Inflammatory macrophage treated with lipopolysaccharide for 1 hour (primary cell): Measurements from ENCODE around the gene ABCC11.
A peak's percentile ranks its signal among the peaks of the same experiment; 100 is the strongest.

Experiments used
- DNase-seq, 2 donors: peaks; one replicate each; pipeline ENCODE4 v3.0.0-alpha.2; 2020 to 2022

ABCC11 gene

DNA sequence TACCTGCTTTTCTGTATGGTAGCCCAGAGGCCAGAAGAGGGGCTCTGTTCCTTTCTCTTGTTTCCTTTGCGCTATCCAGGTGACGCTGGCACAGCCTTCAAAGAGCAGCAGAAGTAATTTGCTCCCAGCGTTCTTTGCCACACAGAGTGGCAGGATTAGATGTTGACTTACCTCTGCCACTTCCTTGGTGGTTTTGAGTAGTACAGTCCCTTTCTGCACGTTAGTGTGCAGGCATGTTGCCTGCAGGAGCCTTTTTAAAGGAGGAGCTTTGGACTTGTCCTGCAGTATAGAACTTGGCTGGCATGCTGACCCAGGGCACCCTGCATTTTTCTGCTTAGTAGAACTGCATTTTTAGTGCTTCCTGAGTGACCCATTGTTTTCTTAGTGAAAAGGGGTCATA is at the start of gene ABCC11:
TSS of gene ABCC11 (minus strand) at position 229 of the 400 bp plus-strand sequence. CDS start 15,618 bp downstream, outside the sequence.
- no peak for DNase-seq

DNA sequence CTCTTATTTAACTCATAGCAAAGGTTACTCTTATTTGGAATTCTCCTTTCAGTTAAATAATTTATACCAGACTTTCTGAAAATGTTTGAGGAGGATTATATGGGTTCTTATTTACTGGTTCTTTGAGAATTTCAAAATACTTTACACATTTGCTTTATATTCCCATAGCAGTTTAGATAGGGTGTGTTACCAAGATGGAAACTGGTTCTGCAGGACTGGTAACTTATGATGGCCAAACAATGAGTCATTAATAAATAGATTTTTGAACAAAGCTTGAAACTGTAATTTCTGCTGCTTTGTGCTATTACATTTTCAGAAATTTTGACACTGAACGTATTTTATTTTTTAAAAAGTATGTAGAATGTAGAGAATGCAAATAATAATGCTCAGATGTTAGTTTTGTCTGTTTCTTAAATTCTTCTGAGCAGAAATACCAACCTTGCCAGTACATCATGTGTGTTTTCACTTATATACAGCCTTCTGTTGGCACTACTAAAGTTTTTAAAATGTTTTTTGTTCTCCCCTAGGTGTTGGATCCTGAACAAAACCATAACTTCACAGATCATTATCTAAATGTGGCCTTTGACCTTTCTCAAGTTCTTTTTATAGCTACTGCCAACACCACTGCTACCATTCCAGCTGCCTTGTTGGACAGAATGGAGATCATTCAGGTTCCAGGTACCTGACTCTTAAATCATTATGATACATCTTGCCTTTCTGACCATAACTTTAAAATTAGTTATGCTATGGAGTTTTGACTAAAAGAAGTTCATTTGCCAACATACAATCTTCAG is 48.3 kb upstream of the ABCC11 start:
- DNase-seq, result no peak

- no peak for DNase-seq
Observed at GRCh38 chr16:48294724-48295123, 47.4 kb upstream of the ABCC11 start.

GRCh38 chr16:48292452-48292851 is 45.1 kb upstream of the ABCC11 start:
- DNase-seq, result no peak

- DNase-seq, result no peak
Observed at GRCh38 chr16:48291754-48292153, 44.4 kb upstream of the ABCC11 start.

- DNase-seq, result no peak
Observed at GRCh38 chr16:48291303-48291702, 44.0 kb upstream of the ABCC11 start.

- DNase-seq, result no peak
Observed at GRCh38 chr16:48287239-48287638, 39.9 kb upstream of the ABCC11 start.

GRCh38 chr16:48284772-48285409 is 37.6 kb upstream of the ABCC11 start:
- DNase-seq, result no peak

GRCh38 chr16:48282636-48283263 is 35.4 kb upstream of the ABCC11 start:
- no peak for DNase-seq

- DNase-seq, result peak; percentile 28 to 41
Observed at GRCh38 chr16:48280546-48280945, 33.2 kb upstream of the ABCC11 start.

DNA sequence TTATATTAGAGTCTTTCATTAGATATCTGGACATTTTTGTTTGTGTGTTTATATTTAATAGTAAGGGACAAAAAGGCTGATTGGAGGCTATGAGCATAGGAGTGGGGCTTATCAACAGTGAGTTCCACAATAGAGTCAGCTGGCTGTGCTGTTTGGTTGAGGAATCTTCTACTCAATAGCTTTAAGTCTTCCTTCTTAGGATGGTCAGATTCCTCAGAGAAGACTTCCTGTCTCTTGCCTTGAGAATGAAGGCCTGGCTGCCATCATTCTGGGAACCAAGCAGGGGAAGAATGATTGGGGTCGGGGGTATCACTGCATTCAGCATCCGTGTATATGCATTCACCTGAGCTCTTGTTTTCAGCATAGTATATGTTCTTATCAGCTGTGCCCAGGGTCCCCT is 31.9 kb upstream of the ABCC11 start:
- no peak for DNase-seq

DNA sequence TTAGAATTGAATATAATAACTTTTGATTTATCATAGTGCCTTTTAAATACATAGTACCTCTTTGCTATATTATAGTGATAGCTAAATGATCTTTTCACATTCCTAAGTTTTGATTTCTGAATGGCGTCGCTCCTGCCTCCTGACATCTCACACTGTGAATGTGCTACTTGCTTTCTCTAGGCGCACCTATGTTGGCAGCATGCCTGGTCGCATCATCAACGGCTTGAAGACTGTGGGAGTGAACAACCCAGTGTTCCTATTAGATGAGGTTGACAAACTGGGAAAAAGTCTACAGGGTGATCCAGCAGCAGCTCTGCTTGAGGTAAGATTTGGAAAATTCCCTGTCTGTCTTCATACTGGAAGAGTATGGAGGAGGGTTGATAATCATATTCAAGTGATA is 29.8 kb upstream of the ABCC11 start:
- peak in 1 of 2 donors; percentile 20 for DNase-seq

- no peak for DNase-seq
Observed at GRCh38 chr16:48276102-48276501, 28.8 kb upstream of the ABCC11 start.

GRCh38 chr16:48274476-48274875 is 27.1 kb upstream of the ABCC11 start:
- DNase-seq, result no peak

GRCh38 chr16:48272837-48273421 is 25.6 kb upstream of the ABCC11 start:
- no peak for DNase-seq

- no peak for DNase-seq
Observed at GRCh38 chr16:48271728-48272127, 24.4 kb upstream of the ABCC11 start.

GRCh38 chr16:48269011-48269410 is 21.7 kb upstream of the ABCC11 start:
- DNase-seq, result no peak

GRCh38 chr16:48262631-48263030 is 15.3 kb upstream of the ABCC11 start:
- DNase-seq, result no peak

- DNase-seq, result no peak
Observed at GRCh38 chr16:48261569-48261968, 14.2 kb upstream of the ABCC11 start.

DNA sequence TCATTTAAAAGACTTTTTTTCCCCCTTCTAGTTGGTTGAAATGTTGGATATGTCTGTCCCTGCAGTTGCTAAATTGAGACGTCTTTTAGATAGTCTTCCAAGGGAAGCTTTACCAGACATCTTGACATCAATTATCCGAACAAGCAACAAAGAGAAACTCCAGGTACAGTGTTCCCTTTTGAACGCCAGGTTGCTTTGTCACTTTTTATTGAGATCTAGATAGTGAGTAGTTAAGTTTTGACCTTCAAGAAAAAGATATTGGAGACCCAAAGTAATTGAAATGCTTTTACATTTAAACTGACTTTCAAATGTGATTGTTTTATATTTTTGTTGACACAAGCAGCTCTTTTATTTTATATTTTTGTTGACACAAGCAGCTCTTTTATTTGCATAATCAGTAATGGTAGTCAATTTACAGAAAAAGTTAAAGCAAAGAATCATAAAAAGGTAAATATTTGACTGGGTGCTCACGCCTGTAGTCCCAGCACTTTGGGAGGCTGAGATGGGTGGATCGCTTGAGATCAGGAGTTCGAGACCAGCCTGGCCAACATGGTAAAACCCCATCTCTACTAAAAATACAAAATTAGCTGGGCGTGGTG is 9.3 kb upstream of the ABCC11 start:
- no peak for DNase-seq

GRCh38 chr16:48252013-48252412 is 4.7 kb upstream of the ABCC11 start:
- no peak for DNase-seq

DNA sequence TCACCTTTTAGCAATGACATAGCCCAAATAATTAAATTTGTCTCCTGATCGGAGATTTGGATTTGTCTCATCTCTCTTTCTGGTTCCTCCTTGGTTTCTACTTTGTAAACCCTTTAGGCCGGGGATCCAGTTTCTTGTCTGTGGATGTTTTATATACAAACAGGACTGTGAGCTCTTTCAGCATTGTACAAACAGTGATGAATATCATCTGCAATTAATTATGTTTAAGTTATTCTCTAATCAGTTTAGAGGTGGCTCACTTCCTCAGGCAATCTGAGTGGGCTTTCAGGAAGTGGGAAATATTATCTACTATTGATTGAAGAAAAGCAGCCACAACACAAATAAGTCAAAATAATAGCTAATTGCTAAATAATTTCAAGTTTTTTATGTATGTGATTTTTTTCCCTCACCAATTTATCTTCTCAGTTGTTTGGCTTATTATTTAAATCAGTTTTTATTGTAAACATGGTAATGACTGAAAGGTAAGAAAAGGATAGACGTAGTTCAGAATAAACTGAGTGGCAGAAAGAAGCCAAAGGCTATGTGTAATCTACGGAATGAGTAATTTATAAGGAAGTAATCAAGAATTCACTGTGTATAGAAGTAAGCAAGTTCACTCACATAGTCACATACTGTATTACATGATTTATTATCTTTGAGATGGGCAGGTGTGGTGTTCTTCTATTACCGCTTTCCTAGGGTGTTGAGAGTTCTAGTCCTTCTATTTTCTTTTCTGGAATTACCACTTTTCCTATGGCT is 3.4 kb upstream of the ABCC11 start:
- DNase-seq, result no peak
